SK-N-SH (cell line): ENCODE data around the gene GLIS2.

Experiments
- EZH2phosphoT487 ChIP-seq: fragments of 200-600 bp; sonication (generic); IDR thresholded peaks from 2 replicates; pipeline ENCODE4 v1.6.1; 2017; ENCODE audit warnings: low read depth, mixed run types, mild to moderate bottlenecking, antibody characterized with exemption, moderate library complexity, borderline replicate concordance
- JUND ChIP-seq: IDR thresholded peaks from 2 replicates; pipeline ENCODE4 v1.4.0; 2012
- MXI1 ChIP-seq: IDR thresholded peaks from 2 replicates; pipeline ENCODE4 v1.6.1; 2012; ENCODE audit warnings: mild to moderate bottlenecking, low read depth, low read length, improper control_type of control experiment
- RAD21 ChIP-seq: IDR thresholded peaks from 2 replicates; pipeline ENCODE4 v1.6.1; 2012; ENCODE audit warnings: mild to moderate bottlenecking, low read length
- RFX5 ChIP-seq: IDR thresholded peaks from 2 replicates; pipeline ENCODE4 v1.6.1; 2012; ENCODE audit warnings: mild to moderate bottlenecking, improper control_type of control experiment, low read length
- TEAD4 ChIP-seq: IDR thresholded peaks from 2 replicates; pipeline ENCODE4 v1.4.0; 2012; ENCODE audit warnings: mild to moderate bottlenecking, borderline replicate concordance; ENCODE audit not compliant: insufficient read depth
- YY1 ChIP-seq: IDR thresholded peaks from 2 replicates; pipeline ENCODE4 v1.4.0; 2012; ENCODE audit warnings: low read depth, mild to moderate bottlenecking
- TF ChIP-seq, protein P1 (sequence below): fragments of 200-600 bp; sonication (generic); IDR thresholded peaks from 2 replicates; pipeline ENCODE4 v1.6.1; 2017; ENCODE audit warnings: antibody characterized with exemption, mild to moderate bottlenecking, moderate library complexity
- TF ChIP-seq, protein P2 (sequence below): fragments of 150-350 bp; IDR thresholded peaks from 2 replicates; pipeline ENCODE4 v1.6.1; 2017; ENCODE audit warnings: antibody characterized with exemption, low read length, low read depth, borderline replicate concordance

DNA sequence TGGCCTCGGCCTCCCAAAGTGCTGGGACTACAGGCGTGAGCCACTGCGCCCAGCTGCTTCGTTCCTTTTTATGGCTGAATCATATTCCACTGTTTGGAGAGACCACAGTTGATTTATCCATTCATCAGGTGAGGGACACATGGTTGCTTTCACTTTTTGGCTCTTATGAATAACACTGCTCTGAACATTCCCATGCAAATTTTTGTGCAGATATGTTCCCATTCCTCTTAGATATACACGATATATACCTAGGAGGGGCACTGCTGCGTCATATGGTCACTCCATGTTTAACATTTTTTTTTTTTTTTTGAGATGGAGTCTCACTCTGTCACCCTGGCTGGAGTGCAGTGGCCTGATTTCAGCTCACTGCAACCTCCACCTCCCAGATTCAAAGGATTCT, 13.9 kb upstream of the GLIS2 start:
- TF ChIP-seq RFX5 (no peak), MXI1 (no peak), EZH2phosphoT487 (no peak), RAD21 (no peak), TEAD4 (no peak), JUND (no peak), YY1 (no peak)
- TF ChIP-seq, protein P1, sequence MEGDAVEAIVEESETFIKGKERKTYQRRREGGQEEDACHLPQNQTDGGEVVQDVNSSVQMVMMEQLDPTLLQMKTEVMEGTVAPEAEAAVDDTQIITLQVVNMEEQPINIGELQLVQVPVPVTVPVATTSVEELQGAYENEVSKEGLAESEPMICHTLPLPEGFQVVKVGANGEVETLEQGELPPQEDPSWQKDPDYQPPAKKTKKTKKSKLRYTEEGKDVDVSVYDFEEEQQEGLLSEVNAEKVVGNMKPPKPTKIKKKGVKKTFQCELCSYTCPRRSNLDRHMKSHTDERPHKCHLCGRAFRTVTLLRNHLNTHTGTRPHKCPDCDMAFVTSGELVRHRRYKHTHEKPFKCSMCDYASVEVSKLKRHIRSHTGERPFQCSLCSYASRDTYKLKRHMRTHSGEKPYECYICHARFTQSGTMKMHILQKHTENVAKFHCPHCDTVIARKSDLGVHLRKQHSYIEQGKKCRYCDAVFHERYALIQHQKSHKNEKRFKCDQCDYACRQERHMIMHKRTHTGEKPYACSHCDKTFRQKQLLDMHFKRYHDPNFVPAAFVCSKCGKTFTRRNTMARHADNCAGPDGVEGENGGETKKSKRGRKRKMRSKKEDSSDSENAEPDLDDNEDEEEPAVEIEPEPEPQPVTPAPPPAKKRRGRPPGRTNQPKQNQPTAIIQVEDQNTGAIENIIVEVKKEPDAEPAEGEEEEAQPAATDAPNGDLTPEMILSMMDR, result no peak
- TF ChIP-seq, protein P2, sequence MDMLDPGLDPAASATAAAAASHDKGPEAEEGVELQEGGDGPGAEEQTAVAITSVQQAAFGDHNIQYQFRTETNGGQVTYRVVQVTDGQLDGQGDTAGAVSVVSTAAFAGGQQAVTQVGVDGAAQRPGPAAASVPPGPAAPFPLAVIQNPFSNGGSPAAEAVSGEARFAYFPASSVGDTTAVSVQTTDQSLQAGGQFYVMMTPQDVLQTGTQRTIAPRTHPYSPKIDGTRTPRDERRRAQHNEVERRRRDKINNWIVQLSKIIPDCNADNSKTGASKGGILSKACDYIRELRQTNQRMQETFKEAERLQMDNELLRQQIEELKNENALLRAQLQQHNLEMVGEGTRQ, result no peak
